DOHH2 (cell line): Measurements from ENCODE around the gene PHACTR1.

ENCODE experiments used
- H3F3A ChIP-seq: fragments of 200-600 bp; sonication (generic), shearing (Covaris generic); 2 replicates; pipeline ENCODE4 v1.6.0; 2016; ENCODE audit warnings: antibody characterized with exemption, mild to moderate bottlenecking; ENCODE audit not compliant: control insufficient read depth, insufficient read depth
- H3K27ac ChIP-seq: fragments of 200-600 bp; sonication (generic); 2 replicates; pipeline ENCODE4 v1.5.1; 2014; ENCODE audit warnings: low read depth, mild to moderate bottlenecking, low read length, moderate library complexity
- H3K27me3 ChIP-seq: fragments of 200-600 bp; sonication (generic); 2 replicates; pipeline ENCODE4 v1.6.1; 2014; ENCODE audit warnings: mild to moderate bottlenecking, low read length, mixed read lengths; ENCODE audit not compliant: control insufficient read depth
- H3K36me3 ChIP-seq: fragments of 200-600 bp; sonication (generic); 2 replicates; pipeline ENCODE4 v1.6.1; 2014; ENCODE audit warnings: mild to moderate bottlenecking, low read length, moderate library complexity, mixed read lengths; ENCODE audit not compliant: control insufficient read depth
- H3K4me1 ChIP-seq: fragments of 200-600 bp; sonication (generic); 2 replicates; pipeline ENCODE4 v1.6.1; 2014; ENCODE audit warnings: mild to moderate bottlenecking, low read length, mixed read lengths; ENCODE audit not compliant: control insufficient read depth
- H3K4me2 ChIP-seq: fragments of 200-600 bp; sonication (generic); 2 replicates; pipeline ENCODE4 v1.6.0; 2014; ENCODE audit warnings: mild to moderate bottlenecking, low read length, moderate library complexity
- H3K4me3 ChIP-seq: fragments of 200-600 bp; sonication (generic); 2 replicates; pipeline ENCODE4 v1.5.1; 2014; ENCODE audit warnings: mild to moderate bottlenecking, low read length, mixed read lengths
- H3K79me2 ChIP-seq: fragments of 200-600 bp; sonication (generic); 2 replicates; pipeline ENCODE4 v1.6.1; 2014; ENCODE audit warnings: mild to moderate bottlenecking, low read length, mixed read lengths; ENCODE audit not compliant: control insufficient read depth
- H3K9me2 ChIP-seq: fragments of 200-600 bp; sonication (generic); replicated peaks from 2 replicates; pipeline ENCODE4 v1.6.1; 2014; ENCODE audit warnings: mild to moderate bottlenecking, low read length, mixed read lengths; ENCODE audit not compliant: control insufficient read depth
- H3K9me3 ChIP-seq: fragments of 200-600 bp; sonication (generic); 2 replicates; pipeline ENCODE4 v1.6.1; 2014; ENCODE audit warnings: antibody characterized with exemption, low read length, mixed read lengths; ENCODE audit not compliant: control insufficient read depth, insufficient read depth
- H4K20me1 ChIP-seq: fragments of 200-600 bp; sonication (generic); 2 replicates; pipeline ENCODE4 v1.6.0; 2014; ENCODE audit warnings: low read depth, mild to moderate bottlenecking, antibody characterized with exemption, low read length, moderate library complexity; ENCODE audit not compliant: control insufficient read depth, insufficient read depth
- EZH2phosphoT487 ChIP-seq: fragments of 200-600 bp; sonication (generic); IDR thresholded peaks from 2 replicates; pipeline ENCODE4 v1.6.1; 2017; ENCODE audit warnings: borderline replicate concordance, mild to moderate bottlenecking, antibody characterized with exemption, low read length, moderate library complexity, mixed read lengths
- TF ChIP-seq, protein P1 (sequence below): fragments of 200-600 bp; sonication (generic); IDR thresholded peaks from one replicate; pipeline ENCODE4 v1.5.1; 2014; ENCODE audit warnings: antibody characterized with exemption, mild to moderate bottlenecking, low read depth, low read length; ENCODE audit not compliant: poor library complexity, severe bottlenecking

The PHACTR1 gene

DNA sequence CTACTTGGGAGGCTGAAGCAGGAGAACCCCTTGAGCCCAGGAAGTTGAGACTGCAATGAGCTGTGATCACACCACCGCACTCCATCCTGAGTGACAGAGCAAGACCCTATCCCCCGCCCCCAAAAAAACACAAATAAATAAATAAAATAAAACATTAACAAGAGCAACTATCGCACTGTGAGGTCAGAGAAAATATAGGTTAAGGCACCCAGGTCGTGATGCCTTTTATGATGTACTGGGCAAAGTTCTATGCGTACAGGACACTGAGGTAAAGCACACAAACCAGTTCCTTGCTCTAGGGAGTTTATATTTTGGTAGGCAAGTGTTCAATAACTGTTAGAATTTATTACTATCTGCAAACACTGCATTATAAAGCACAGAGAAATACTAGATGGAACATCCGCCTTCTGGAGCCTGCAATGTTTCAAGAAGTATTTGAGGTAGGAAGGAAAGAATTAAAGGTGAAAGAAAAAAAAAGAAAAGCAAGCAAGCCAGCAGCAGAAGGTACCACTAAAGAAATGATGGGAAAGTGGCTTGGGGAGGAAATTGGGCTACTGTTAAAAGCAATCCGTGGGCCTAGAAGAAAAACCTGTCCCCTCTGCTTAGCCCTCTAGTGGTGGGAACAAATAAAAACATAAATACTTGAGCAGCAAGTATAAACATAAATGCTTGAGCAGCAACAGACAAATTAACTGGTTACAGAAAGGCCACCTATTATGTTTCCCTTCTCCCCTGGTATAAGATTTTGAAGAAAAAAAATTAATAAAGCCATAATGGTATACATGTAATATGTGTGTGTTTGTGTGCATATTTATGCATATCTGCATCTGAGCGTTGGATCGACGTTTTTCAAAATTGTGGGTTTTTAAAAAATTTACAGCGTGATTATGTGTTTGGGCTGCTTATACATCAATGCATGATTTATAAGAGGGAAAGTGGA lies 128.0 kb downstream of the PHACTR1 start:
- Histone ChIP-seq H3K9me3 (no peaks in the 10 kb centered on the region), H3K4me3 (no peak overlapping the region), H3K27ac (no peak overlapping the region), H3K27me3 (no peaks in the 10 kb centered on the region), H3F3A (no peaks in the 10 kb centered on the region), H3K4me1 (no peaks in the 10 kb centered on the region), H3K4me2 (no peak overlapping the region), H3K9me2 (no peaks in the 10 kb centered on the region), H4K20me1 (no peaks in the 10 kb centered on the region), H3K36me3 (no peaks in the 10 kb centered on the region), H3K79me2 (no peaks in the 10 kb centered on the region)
- TF ChIP-seq, protein P1, sequence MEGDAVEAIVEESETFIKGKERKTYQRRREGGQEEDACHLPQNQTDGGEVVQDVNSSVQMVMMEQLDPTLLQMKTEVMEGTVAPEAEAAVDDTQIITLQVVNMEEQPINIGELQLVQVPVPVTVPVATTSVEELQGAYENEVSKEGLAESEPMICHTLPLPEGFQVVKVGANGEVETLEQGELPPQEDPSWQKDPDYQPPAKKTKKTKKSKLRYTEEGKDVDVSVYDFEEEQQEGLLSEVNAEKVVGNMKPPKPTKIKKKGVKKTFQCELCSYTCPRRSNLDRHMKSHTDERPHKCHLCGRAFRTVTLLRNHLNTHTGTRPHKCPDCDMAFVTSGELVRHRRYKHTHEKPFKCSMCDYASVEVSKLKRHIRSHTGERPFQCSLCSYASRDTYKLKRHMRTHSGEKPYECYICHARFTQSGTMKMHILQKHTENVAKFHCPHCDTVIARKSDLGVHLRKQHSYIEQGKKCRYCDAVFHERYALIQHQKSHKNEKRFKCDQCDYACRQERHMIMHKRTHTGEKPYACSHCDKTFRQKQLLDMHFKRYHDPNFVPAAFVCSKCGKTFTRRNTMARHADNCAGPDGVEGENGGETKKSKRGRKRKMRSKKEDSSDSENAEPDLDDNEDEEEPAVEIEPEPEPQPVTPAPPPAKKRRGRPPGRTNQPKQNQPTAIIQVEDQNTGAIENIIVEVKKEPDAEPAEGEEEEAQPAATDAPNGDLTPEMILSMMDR, result peak; percentile 80
- no peak for TF ChIP-seq EZH2phosphoT487

DNA sequence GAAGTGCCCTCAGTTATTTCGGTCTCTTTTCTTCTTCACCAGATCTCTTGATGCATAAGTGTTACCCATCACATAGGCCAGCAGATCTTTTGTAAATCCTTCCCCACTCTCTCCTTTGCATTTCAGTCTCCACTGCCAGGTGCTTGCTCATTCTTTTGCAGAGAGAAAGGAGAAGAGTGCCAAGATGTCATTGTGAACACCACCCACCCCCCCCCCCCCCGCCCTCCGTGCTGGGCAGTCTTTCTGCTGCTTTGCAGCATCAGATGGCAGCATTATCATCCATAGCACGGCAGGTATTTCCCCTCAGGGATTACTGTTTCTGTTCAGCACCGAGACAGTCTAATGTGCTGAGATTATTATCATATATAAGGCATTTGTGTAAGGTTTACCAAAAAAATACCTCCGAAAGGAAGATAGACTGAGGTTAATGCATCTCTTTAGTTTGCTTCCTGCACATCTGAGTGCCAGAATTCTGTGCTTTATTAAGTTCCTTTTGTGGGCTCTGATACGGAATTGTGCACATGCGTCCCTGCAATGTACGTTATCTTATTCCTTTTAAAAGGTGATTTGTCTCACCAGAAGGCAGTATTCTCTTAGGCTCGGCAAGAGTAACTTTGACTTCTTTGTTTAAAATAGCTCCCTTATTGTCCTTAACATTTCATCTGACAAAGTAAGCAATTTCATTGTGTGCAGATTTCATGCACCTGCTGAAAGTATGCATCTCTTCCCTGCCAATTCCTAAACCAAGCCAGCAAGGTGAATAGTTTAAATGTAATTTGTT lies 128.8 kb downstream of the PHACTR1 start:
- Histone ChIP-seq H3K4me3 (no peak overlapping the region), H4K20me1 (no peaks in the 10 kb centered on the region), H3K27ac (no peak overlapping the region), H3K27me3 (no peaks in the 10 kb centered on the region), H3K4me2 (no peak overlapping the region), H3K36me3 (no peaks in the 10 kb centered on the region), H3K9me3 (no peaks in the 10 kb centered on the region), H3K79me2 (no peaks in the 10 kb centered on the region), H3K9me2 (no peaks in the 10 kb centered on the region), H3K4me1 (no peaks in the 10 kb centered on the region), H3F3A (no peaks in the 10 kb centered on the region)
- TF ChIP-seq EZH2phosphoT487, result no peak
- TF ChIP-seq, protein P1, result no peak

DNA sequence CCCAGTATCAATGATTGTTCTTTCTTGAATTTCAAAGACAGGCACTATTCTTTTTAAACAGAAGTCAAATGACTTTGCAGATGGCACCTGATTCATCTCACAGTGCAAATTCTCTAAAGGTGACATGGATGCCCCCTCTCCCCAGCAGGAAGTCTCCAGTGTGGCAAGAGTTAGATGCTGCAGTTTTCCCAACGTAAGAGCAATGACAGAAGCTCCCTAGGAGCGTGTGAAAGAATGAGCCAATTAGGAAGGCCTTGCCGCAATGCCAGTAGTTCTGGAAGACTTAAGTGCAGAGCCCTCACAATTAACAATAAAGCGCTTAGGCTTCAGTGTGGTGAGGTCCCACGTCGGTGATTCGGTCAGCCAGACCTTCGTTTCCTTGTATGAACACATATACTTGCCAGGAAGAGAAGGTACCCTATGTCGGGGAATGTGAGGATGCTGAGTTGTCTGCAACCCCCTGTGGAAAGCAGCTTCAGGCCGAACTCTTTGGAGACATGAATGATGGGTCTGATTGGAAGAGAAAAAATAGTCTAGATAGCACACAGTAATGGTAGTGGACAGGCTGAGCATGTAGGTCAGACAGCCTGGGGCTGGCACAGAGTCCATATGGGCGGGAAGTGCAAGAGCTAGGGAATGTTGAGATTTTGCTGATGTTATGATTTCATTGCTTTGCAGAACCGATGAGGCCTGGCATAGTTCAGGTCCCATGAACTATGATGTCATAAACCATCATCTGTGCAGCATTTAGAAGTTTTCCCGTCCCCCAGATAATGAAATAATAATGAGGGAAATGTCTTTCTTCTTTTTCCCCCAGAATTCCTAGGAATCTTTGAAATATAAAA lies 132.6 kb downstream of the PHACTR1 start:
- Histone ChIP-seq H3K4me1 (no peaks in the 10 kb centered on the region), H3K27me3 (no peaks in the 10 kb centered on the region), H3K4me3 (no peak overlapping the region), H3F3A (no peaks in the 10 kb centered on the region), H3K79me2 (no peaks in the 10 kb centered on the region), H3K4me2 (no peak overlapping the region), H3K9me2 (no peaks in the 10 kb centered on the region), H4K20me1 (no peaks in the 10 kb centered on the region), H3K9me3 (no peaks in the 10 kb centered on the region), H3K27ac (no peak overlapping the region), H3K36me3 (no peaks in the 10 kb centered on the region)
- TF ChIP-seq EZH2phosphoT487, result no peak
- TF ChIP-seq, protein P1, result no peak
